HFFc6 (cell line): ENCODE results near the gene PPP2R5C. TPM values are rescaled to one million over a fixed set of nuclear protein-coding genes. Genes with fewer than 3 reads are reported as not detected.

Experiments used
- DNase-seq: peaks from one replicate; pipeline ENCODE4 v3.0.0-alpha.2; 2018
- H3K27ac Mint-ChIP-seq: 2 replicates; pipeline ENCODE4 v1.8.0; 2020; ENCODE audit warnings: mild to moderate bottlenecking, mixed read lengths
- H3K27me3 Mint-ChIP-seq: 2 replicates; pipeline ENCODE4 v1.8.0; 2021; ENCODE audit warnings: mild to moderate bottlenecking, moderate library complexity, mixed read lengths; ENCODE audit not compliant: insufficient read depth
- H3K36me3 Mint-ChIP-seq: 2 replicates; pipeline ENCODE4 v1.8.0; 2021; ENCODE audit warnings: low read depth, mixed read lengths
- H3K4me1 Mint-ChIP-seq: 2 replicates; pipeline ENCODE4 v1.8.0; 2020; ENCODE audit warnings: low read depth, mixed read lengths
- H3K4me3 Mint-ChIP-seq: 2 replicates; pipeline ENCODE4 v1.8.0; 2020; ENCODE audit warnings: mild to moderate bottlenecking, moderate library complexity, mixed read lengths
- H3K9me3 Mint-ChIP-seq: 2 replicates; pipeline ENCODE4 v1.8.0; 2020; ENCODE audit warnings: mild to moderate bottlenecking, mixed read lengths
- CTCF ChIP-seq: fragments of 200-600 bp; sonication (generic); IDR thresholded peaks from 2 replicates; pipeline ENCODE4 v1.5.0; 2021; ENCODE audit warnings: antibody characterized with exemption, mild to moderate bottlenecking
- total RNA-seq, 6 experiments: library from RNA; stranded (reverse); fragmentation: NEBNext Ultra II Directional; extraction: Animal tissue kit (Norgen Biotek cat#: 25700); gene quantifications; 2 replicates in 1 of 6; 3 replicates in 5 of 6; pipeline ENCODE4 v1.2.3, GENCODE V29; 2021

Gene PPP2R5C
- total RNA-seq, 6 experiments from 2014 or later, result 108 to 128 (median 122) TPM

GRCh38 chr14:101808894-101809670 is 47.6 kb downstream of the PPP2R5C start:
- peaks cover 55% of the 10 kb centered on the region for H3K4me1 Mint-ChIP-seq
- DNase-seq, result no peak

GRCh38 chr14:101809671-101810514 is 48.4 kb downstream of the PPP2R5C start:
- peaks cover 8% of the 10 kb centered on the region; the same call in 1 of the 2 replicates for H3K36me3 Mint-ChIP-seq
- peaks cover 62% of the 10 kb centered on the region for H3K4me1 Mint-ChIP-seq
- no peak for TF ChIP-seq CTCF
- no peaks in the 10 kb centered on the region for H3K9me3 Mint-ChIP-seq
- no peaks in the 10 kb centered on the region for H3K27me3 Mint-ChIP-seq
- peak overlapping the region; percentile 99 for H3K27ac Mint-ChIP-seq
- peak overlapping the region; percentile 96 for H3K4me3 Mint-ChIP-seq
- DNase-seq, result peak; percentile 95

More at GRCh38 chr14:101808894-101809670, 47.6 kb downstream of the PPP2R5C start:
- Mint-ChIP-seq H3K27ac (peak overlapping the region; percentile 99), H3K36me3 (peaks cover 8% of the 10 kb centered on the region; the same call in 1 of the 2 replicates), H3K9me3 (no peaks in the 10 kb centered on the region), H3K4me3 (peak overlapping the region; percentile 96), H3K27me3 (no peaks in the 10 kb centered on the region)
- no peak for TF ChIP-seq CTCF

- DNase-seq, result peak; percentile 44
- no peaks in the 10 kb centered on the region for H3K27me3 Mint-ChIP-seq
- H3K36me3 Mint-ChIP-seq, result peaks cover 8% of the 10 kb centered on the region; the same call in 1 of the 2 replicates
- no peaks in the 10 kb centered on the region for H3K9me3 Mint-ChIP-seq
- H3K4me3 Mint-ChIP-seq, result peak overlapping the region; percentile 96
- no peak for TF ChIP-seq CTCF
- peak overlapping the region; percentile 99 for H3K27ac Mint-ChIP-seq
- peaks cover 62% of the 10 kb centered on the region for H3K4me1 Mint-ChIP-seq
Measured at GRCh38 chr14:101810897-101811621, 49.5 kb downstream of the PPP2R5C start.

GRCh38 chr14:101812071-101812470 is 50.6 kb downstream of the PPP2R5C start:
- no peak for DNase-seq
- peak overlapping the region; percentile 19 for H3K27ac Mint-ChIP-seq
- peak overlapping the region; percentile 96 for H3K4me3 Mint-ChIP-seq
- peaks cover 68% of the 10 kb centered on the region for H3K4me1 Mint-ChIP-seq
- H3K27me3 Mint-ChIP-seq, result no peaks in the 10 kb centered on the region
- no peaks in the 10 kb centered on the region for H3K9me3 Mint-ChIP-seq
- no peak for TF ChIP-seq CTCF
- peaks cover 8% of the 10 kb centered on the region; the same call in 1 of the 2 replicates for H3K36me3 Mint-ChIP-seq

- Mint-ChIP-seq H3K36me3 (peaks cover 8% of the 10 kb centered on the region; the same call in 1 of the 2 replicates), H3K4me1 (peaks cover 71% of the 10 kb centered on the region), H3K4me3 (no peak overlapping the region), H3K9me3 (no peaks in the 10 kb centered on the region), H3K27me3 (no peaks in the 10 kb centered on the region), H3K27ac (peak overlapping the region; percentile 52)
- no peak for DNase-seq
- no peak for TF ChIP-seq CTCF
Measured at GRCh38 chr14:101813171-101813759, 51.8 kb downstream of the PPP2R5C start.
